Vagina (tissue), 2 donors: ENCODE data around the gene NEB. TPM values are rescaled to one million over a fixed set of nuclear protein-coding genes. Genes with fewer than 3 reads are reported as not detected.

Source experiments
- DNase-seq, 2 donors: peaks; one replicate each; pipeline ENCODE4 v3.0.0-alpha.2; 2017; ENCODE audit errors: extremely low spot score in 2 of 2
- H3K27ac ChIP-seq: fragments of 200-600 bp; sonication (generic); one replicate; pipeline ENCODE4 v1.5.1; 2019
- H3K27me3 ChIP-seq: fragments of 200-600 bp; sonication (generic); one replicate; pipeline ENCODE4 v1.5.1; 2019
- H3K36me3 ChIP-seq, 2 donors: fragments of 200-600 bp; sonication (generic); one replicate each; pipeline ENCODE4 v1.5.1; 2017 to 2019
- H3K4me1 ChIP-seq: fragments of 200-600 bp; sonication (generic); one replicate; pipeline ENCODE4 v1.5.1; 2019
- H3K4me3 ChIP-seq, 2 donors: fragments of 200-600 bp; sonication (generic); 1 replicate in 1 of 2; 2 replicates in 1 of 2; pipeline ENCODE4 v1.5.1; 2016 to 2019
- H3K9me3 ChIP-seq: fragments of 200-600 bp; sonication (generic); one replicate; pipeline ENCODE4 v1.5.1; 2019
- POLR2A ChIP-seq, 2 donors: fragments of 450-650 bp; IDR thresholded peaks; one replicate each; pipeline ENCODE4 v1.6.1; 2017; ENCODE audit warnings: antibody characterized with exemption in 2 of 2, mild to moderate bottlenecking in 2 of 2, moderate library complexity in 2 of 2
- POLR2AphosphoS5 ChIP-seq, 2 donors: sonication (generic); formaldehyde crosslinking; IDR thresholded peaks; one replicate each; pipeline ENCODE4 v1.9.0; 2017; ENCODE audit warnings: antibody characterized with exemption in 2 of 2, mild to moderate bottlenecking in 2 of 2, low read depth in 1 of 2; ENCODE audit not compliant: insufficient read depth in 1 of 2
- intact Hi-C: fragments of 100-400 bp; cut with DNase I; formaldehyde crosslinking; loops from one replicate; pipeline ENCODE4 v1.15.1; 2023
- total RNA-seq: library from RNA; depleted of rRNA; stranded (reverse); fragments of >200 nt; gene quantifications from one replicate; pipeline ENCODE4 v1.2.3, GENCODE V29; 2016
- TF ChIP-seq, protein P1 (sequence below), 3 experiments: fragments of 450-650 bp in 2 of 3; fragments of 200-600 bp in 1 of 3; sonication (generic) in 1 of 3; IDR thresholded peaks; one replicate each; pipeline ENCODE4 v1.5.1; 2017 to 2019; ENCODE audit warnings: antibody characterized with exemption in 3 of 3, mild to moderate bottlenecking in 2 of 3, moderate library complexity in 2 of 3

The NEB gene
- total RNA-seq, 1 donor from 2014 or later, result 0.98 TPM

DNA sequence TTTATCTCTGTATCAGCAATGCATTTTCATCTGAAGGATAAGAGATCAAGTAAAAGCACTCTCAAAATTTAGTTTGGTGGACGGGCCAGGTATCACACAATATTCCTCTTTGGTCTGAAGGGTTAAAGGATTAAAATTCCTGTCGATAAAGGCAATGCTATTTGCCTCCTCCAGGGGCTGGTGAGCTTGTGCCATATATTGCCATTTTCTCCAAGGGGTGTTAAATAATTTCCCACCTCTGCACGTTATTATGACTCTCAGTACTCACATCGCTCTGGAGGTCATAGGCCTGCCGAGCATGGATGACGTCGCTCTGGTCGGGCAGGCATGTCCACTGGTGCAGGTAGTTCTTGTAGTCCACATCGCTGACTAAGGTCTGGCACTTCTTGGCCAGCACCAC is 94.2 kb downstream of the NEB start:
- intact Hi-C loops, result no loop called here
- no peak for TF ChIP-seq POLR2AphosphoS5 (IDR thresholded peaks at IDR 0.05; ENCODE audit: insufficient read depth in 1 of 2, low read depth in 1 of 2)

DNA sequence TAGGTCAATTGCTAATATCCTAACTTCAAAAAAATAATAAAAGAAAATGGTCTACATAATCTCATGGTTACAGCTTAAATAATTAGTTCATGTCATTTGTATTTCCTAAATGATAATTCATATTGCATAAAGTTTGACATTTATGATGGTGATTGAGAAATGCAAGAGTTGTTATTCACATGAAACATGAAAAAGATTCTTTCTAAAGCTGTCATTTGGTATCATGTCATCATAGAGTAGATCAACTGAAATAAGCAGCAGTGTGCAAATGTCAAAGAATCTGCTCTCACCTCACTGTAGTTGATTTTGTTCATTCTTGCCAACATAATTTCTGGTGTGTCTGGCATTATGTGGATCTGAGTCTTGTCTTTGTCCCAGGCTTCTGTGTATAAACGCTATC is 95.3 kb downstream of the NEB start:
- Histone ChIP-seq H3K27ac (no peak overlapping the region), H3K4me3 (no peak overlapping the region), H3K27me3 (no peaks in the 10 kb centered on the region), H3K36me3 (no peaks in the 10 kb centered on the region), H3K9me3 (no peaks in the 10 kb centered on the region), H3K4me1 (peaks cover 12% of the 10 kb centered on the region)
- TF ChIP-seq, protein P1, sequence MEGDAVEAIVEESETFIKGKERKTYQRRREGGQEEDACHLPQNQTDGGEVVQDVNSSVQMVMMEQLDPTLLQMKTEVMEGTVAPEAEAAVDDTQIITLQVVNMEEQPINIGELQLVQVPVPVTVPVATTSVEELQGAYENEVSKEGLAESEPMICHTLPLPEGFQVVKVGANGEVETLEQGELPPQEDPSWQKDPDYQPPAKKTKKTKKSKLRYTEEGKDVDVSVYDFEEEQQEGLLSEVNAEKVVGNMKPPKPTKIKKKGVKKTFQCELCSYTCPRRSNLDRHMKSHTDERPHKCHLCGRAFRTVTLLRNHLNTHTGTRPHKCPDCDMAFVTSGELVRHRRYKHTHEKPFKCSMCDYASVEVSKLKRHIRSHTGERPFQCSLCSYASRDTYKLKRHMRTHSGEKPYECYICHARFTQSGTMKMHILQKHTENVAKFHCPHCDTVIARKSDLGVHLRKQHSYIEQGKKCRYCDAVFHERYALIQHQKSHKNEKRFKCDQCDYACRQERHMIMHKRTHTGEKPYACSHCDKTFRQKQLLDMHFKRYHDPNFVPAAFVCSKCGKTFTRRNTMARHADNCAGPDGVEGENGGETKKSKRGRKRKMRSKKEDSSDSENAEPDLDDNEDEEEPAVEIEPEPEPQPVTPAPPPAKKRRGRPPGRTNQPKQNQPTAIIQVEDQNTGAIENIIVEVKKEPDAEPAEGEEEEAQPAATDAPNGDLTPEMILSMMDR (IDR thresholded peaks at IDR 0.05), result no peak
- TF ChIP-seq POLR2A (IDR thresholded peaks at IDR 0.05) (no peak), POLR2AphosphoS5 (IDR thresholded peaks at IDR 0.05; ENCODE audit: insufficient read depth in 1 of 2, low read depth in 1 of 2) (no peak)
- DNase-seq, result no peak
- intact Hi-C loops, result no loop called here

More for the DNA sequence above, 94.2 kb downstream of the NEB start:
- H3K36me3 ChIP-seq, result no peaks in the 10 kb centered on the region
- no peaks in the 10 kb centered on the region for H3K9me3 ChIP-seq
- H3K4me3 ChIP-seq, result no peak overlapping the region
- H3K4me1 ChIP-seq, result peaks cover 12% of the 10 kb centered on the region
- DNase-seq, result no peak
- no peak overlapping the region for H3K27ac ChIP-seq
- H3K27me3 ChIP-seq, result no peaks in the 10 kb centered on the region

DNA sequence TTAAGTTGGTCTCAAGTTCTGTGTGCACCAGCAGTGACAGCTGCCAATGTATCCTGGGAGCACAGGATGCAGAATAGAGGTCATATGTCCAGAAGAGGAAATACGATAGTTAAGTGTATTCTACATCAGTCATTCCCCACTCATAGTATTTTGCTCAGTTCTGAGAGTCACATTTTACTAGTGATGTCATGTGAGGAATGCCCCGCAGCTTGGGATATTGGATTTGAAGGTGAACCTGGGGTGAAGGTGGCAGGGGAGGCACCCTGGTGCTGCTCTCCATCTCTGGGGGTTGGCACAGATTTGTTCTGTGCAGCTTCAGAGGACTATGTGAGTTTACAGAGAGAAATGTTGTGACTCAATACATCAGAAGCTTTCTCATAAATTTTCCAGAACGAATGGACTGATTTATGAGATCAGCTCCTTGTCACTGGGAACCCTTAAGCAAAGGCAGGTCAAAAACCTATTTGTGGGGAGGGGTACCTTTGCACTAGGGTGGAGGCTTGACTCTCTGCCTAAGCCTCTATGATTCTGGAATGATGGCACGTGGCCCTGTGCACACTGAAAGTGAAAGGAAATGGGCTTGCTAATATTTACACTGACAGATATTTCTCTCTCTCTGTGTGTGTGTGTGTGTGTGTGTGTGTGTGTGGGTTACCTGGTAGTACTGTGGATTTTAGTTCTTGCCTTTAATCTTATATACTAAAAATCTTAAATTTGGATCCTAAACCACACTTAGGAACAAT is 95.9 kb downstream of the NEB start:
- Histone ChIP-seq H3K27me3 (no peaks in the 10 kb centered on the region), H3K9me3 (no peaks in the 10 kb centered on the region), H3K4me3 (peak overlapping the region in 1 of 2 donors; percentile 3), H3K27ac (no peak overlapping the region), H3K36me3 (no peaks in the 10 kb centered on the region), H3K4me1 (peaks cover 12% of the 10 kb centered on the region)
- intact Hi-C loops, result no loop called here
- TF ChIP-seq POLR2AphosphoS5 (IDR thresholded peaks at IDR 0.05; ENCODE audit: insufficient read depth in 1 of 2, low read depth in 1 of 2), result no peak
- TF ChIP-seq POLR2A (IDR thresholded peaks at IDR 0.05), result no peak
- TF ChIP-seq, protein P1 (IDR thresholded peaks at IDR 0.05), result no peak
- no peak for DNase-seq

DNA sequence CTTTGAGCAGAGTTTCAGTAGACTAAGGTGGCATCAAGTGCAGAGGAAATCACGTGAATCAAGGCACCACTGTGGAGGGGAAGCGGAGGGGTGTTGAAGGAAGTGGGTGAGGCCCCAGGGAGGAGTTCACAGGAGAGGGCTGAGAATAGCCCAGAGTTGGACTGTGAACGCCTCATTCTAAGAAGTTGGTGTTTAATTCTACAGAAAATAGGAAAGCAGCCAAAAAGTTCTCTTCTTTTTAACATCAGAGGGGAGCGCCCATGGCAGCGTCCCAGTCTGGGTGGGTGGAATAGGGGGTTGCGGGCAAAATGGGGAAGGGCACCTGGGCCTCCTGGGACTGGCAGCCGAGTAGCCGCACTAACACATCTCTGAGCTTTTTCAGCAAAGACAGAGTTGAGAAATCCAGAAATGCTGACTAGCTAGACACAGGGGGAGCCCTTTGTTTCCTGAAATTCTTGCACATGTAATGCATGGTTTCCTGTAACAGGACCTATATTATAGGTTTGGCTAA is 97.0 kb downstream of the NEB start:
- H3K9me3 ChIP-seq, result no peaks in the 10 kb centered on the region
- no peak for DNase-seq
- no peaks in the 10 kb centered on the region for H3K27me3 ChIP-seq
- peaks cover 12% of the 10 kb centered on the region for H3K4me1 ChIP-seq
- intact Hi-C loops, result no loop called here
- no peaks in the 10 kb centered on the region for H3K36me3 ChIP-seq
- no peak overlapping the region for H3K4me3 ChIP-seq
- H3K27ac ChIP-seq, result no peak overlapping the region
- TF ChIP-seq, protein P1 (IDR thresholded peaks at IDR 0.05), result no peak
- TF ChIP-seq POLR2AphosphoS5 (IDR thresholded peaks at IDR 0.05; ENCODE audit: insufficient read depth in 1 of 2, low read depth in 1 of 2) (no peak), POLR2A (IDR thresholded peaks at IDR 0.05) (no peak)

DNA sequence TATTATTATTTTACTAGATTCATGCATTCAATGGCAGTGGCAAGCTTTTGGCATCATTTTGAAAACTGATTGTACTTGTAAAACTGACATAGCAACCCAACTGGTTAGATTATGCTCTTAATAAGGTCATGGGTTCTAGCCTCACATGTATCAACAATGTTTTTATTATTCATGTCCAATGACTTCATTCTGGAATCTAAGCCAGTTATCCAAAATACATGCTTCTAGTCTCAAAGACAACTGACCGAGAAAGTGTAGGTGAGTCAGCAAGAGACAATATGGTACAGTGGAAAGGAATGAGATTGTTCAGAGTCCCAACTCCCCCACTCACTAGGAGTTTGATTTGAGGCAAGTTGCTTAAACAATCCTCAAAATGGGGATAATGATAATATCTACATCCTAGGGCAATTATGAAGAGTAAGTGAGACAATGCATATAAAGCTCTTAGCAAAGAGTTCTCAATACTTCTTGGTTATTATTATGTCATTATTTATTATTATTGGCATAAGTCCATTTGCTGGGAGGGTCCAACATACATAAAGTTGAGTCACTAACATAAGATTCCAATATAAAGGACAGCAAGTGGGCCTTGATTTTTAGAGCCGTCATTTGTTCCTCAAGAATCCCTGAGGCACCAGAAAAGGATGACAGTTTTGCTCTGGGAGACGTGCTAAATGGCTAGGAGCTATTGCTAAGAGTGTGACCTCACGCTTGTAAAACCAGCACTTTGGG is 99.4 kb downstream of the NEB start:
- no peaks in the 10 kb centered on the region for H3K27me3 ChIP-seq
- intact Hi-C loops, result no loop called here
- H3K4me1 ChIP-seq, result peaks cover 12% of the 10 kb centered on the region
- H3K27ac ChIP-seq, result no peak overlapping the region
- H3K4me3 ChIP-seq, result no peak overlapping the region
- DNase-seq, result no peak
- no peaks in the 10 kb centered on the region for H3K36me3 ChIP-seq
- no peak for TF ChIP-seq POLR2AphosphoS5 (IDR thresholded peaks at IDR 0.05; ENCODE audit: insufficient read depth in 1 of 2, low read depth in 1 of 2)
- TF ChIP-seq, protein P1 (IDR thresholded peaks at IDR 0.05), result no peak
- no peak for TF ChIP-seq POLR2A (IDR thresholded peaks at IDR 0.05)
- H3K9me3 ChIP-seq, result no peaks in the 10 kb centered on the region
